Kidney (tissue), 14 donors: Measurements from ENCODE around the gene BEST3. TPM values are rescaled to one million over a fixed set of nuclear protein-coding genes. Genes with fewer than 3 reads are reported as not detected.

Experiments
- DNase-seq, 5 donors: peaks; one replicate each; pipeline ENCODE4 v3.0.0-alpha.2; 2013 to 2020
- FAIRE-seq: peaks from 2 replicates; lab custom pipeline; 2012; peaks lifted over from hg19 to GRCh38; lab: Jason Lieb, UNC
- H3K27ac ChIP-seq, 2 donors: one replicate each; pipeline ENCODE4 v1.7.0; 2013; ENCODE audit warnings: low read depth in 2 of 2, low read length in 2 of 2, inconsistent platforms in 1 of 2
- H3K27me3 ChIP-seq: one replicate; pipeline ENCODE4 v1.7.1; 2013; ENCODE audit warnings: low read length, inconsistent platforms; ENCODE audit not compliant: control insufficient read depth, insufficient read depth
- H3K36me3 ChIP-seq, 3 donors: one replicate each; pipeline versions ENCODE4 v1.7.0 to v1.7.1; 2013; ENCODE audit warnings: low read length in 3 of 3, control low read depth in 1 of 3, inconsistent platforms in 1 of 3; ENCODE audit not compliant: insufficient read depth in 3 of 3, control insufficient read depth in 2 of 3
- H3K4me1 ChIP-seq, 3 donors: one replicate each; pipeline versions ENCODE4 v1.7.0 to v1.7.1; 2013; ENCODE audit warnings: low read length in 3 of 3, inconsistent platforms in 1 of 3, low read depth in 1 of 3; ENCODE audit not compliant: control insufficient read depth in 2 of 3, insufficient read depth in 2 of 3
- H3K4me3 ChIP-seq, 3 donors: one replicate each; pipeline versions ENCODE4 v1.7.0 to v1.8.1; 2013; ENCODE audit warnings: low read length in 3 of 3, control low read depth in 1 of 3, inconsistent platforms in 1 of 3
- H3K9ac ChIP-seq, 3 donors: one replicate each; pipeline versions ENCODE4 v1.7.0 to v1.7.1; 2013; ENCODE audit warnings: low read length in 3 of 3, control low read depth in 1 of 3, inconsistent platforms in 1 of 3
- H3K9me3 ChIP-seq, 3 donors: one replicate each; pipeline versions ENCODE4 v1.7.0 to v1.7.1; 2013; ENCODE audit warnings: low read length in 3 of 3, control low read depth in 1 of 3, inconsistent platforms in 1 of 3; ENCODE audit not compliant: control insufficient read depth in 2 of 3, insufficient read depth in 1 of 3
- intact Hi-C: fragments of 100-400 bp; cut with DNase I; formaldehyde crosslinking; loops from one replicate; pipeline ENCODE4 v1.11.1; 2022
- polyA plus RNA-seq: library from polyadenylated mRNA; stranded (reverse); fragments of 350-450 nt; fragmentation: Illumina TruSeq; extraction: RNeasy Lipid Tissue Mini Kit (QIAGEN cat#74804); gene quantifications from one replicate; pipeline ENCODE4 v1.2.3, GENCODE V29; 2014; ENCODE audit warnings: low read depth, low replicate concordance; ENCODE audit not compliant: insufficient read depth
- total RNA-seq: library from RNA; stranded (reverse); fragmentation: NEBNext Ultra II Directional; extraction: Animal tissue kit (Norgen Biotek cat#: 25700); gene quantifications from one replicate; pipeline ENCODE4 v1.2.1, GENCODE V29; 2021
- TF ChIP-seq, protein P1 (sequence below): IDR thresholded peaks from 3 replicates; pipeline ENCODE4 v1.5.1; 2012; ENCODE audit warnings: mild to moderate bottlenecking, moderate library complexity, borderline replicate concordance; ENCODE audit not compliant: insufficient read depth; ENCODE audit errors: extremely low read depth
- donor health status: control.
- donor health status: control.
- donor health status: control.
- donor health status: control.
- donor health status: control.
- donor health status: DM: yes; HTN: yes; CAD: no.
- donor health status: Normal renal cell carcinoma (clear cell type).

The BEST3 gene
- total and polyA plus RNA-seq, 2 donors from 2014 or later: 0.57 to 0.82 TPM

DNA sequence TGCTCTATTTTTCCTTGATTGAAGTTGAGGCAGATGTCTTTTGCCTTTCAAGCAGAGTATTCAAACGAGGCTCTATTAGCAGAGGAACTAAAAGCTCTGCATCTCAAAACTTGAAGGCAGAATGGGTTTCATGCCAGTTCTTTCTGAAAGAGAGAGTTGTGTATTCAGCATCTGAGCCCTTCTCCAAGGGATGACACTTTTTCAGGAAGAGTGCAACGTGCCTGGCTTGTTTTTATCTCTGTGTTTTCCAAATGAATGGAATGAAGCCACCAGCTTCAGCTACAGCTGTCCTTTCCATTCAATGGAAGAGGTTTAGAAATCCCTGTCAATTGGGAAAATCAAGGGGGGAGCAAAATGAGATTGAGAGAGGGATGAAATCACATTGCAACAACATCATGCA, 14.6 kb downstream of the BEST3 start:
- peaks cover 0 to 19% (median 0%) of the 10 kb centered on the region in 3 donors for H3K4me1 ChIP-seq
- DNase-seq: no peak
- no peak overlapping the region for H3K27ac ChIP-seq
- no peak overlapping the region for H3K4me3 ChIP-seq
- no peaks in the 10 kb centered on the region for H3K9me3 ChIP-seq
- no peaks in the 10 kb centered on the region for H3K27me3 ChIP-seq
- H3K9ac ChIP-seq: no peak overlapping the region
- H3K36me3 ChIP-seq: no peaks in the 10 kb centered on the region
- intact Hi-C loops: no loop called here
- TF ChIP-seq, protein P1, sequence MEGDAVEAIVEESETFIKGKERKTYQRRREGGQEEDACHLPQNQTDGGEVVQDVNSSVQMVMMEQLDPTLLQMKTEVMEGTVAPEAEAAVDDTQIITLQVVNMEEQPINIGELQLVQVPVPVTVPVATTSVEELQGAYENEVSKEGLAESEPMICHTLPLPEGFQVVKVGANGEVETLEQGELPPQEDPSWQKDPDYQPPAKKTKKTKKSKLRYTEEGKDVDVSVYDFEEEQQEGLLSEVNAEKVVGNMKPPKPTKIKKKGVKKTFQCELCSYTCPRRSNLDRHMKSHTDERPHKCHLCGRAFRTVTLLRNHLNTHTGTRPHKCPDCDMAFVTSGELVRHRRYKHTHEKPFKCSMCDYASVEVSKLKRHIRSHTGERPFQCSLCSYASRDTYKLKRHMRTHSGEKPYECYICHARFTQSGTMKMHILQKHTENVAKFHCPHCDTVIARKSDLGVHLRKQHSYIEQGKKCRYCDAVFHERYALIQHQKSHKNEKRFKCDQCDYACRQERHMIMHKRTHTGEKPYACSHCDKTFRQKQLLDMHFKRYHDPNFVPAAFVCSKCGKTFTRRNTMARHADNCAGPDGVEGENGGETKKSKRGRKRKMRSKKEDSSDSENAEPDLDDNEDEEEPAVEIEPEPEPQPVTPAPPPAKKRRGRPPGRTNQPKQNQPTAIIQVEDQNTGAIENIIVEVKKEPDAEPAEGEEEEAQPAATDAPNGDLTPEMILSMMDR: no peak
- FAIRE-seq: no peak

- Histone ChIP-seq H3K9ac (no peak overlapping the region), H3K4me1 (peaks cover 0 to 2% (median 0%) of the 10 kb centered on the region in 3 donors), H3K36me3 (no peaks in the 10 kb centered on the region), H3K27ac (no peak overlapping the region), H3K27me3 (no peaks in the 10 kb centered on the region), H3K9me3 (no peaks in the 10 kb centered on the region), H3K4me3 (no peak overlapping the region)
- FAIRE-seq: no peak
- intact Hi-C loops: no loop called here
- DNase-seq: no peak
- TF ChIP-seq, protein P1: no peak
Measured at GRCh38 chr12:69682110-69682755, 16.9 kb downstream of the BEST3 start.

GRCh38 chr12:69679119-69679518, 20.0 kb downstream of the BEST3 start:
- intact Hi-C loops: no loop called here
- no peaks in the 10 kb centered on the region for H3K9me3 ChIP-seq
- TF ChIP-seq, protein P1: no peak
- FAIRE-seq (no peak), DNase-seq (no peak)
- H3K9ac ChIP-seq: no peak overlapping the region
- no peak overlapping the region for H3K4me3 ChIP-seq
- H3K27ac ChIP-seq: no peak overlapping the region
- H3K27me3 ChIP-seq: no peaks in the 10 kb centered on the region
- H3K36me3 ChIP-seq: no peaks in the 10 kb centered on the region
- H3K4me1 ChIP-seq: peaks cover 0 to 2% (median 0%) of the 10 kb centered on the region in 3 donors
